GM13976 (cell line): ENCODE results near the gene PUS1.

ENCODE experiments used
- DNase-seq: peaks from one replicate; pipeline ENCODE4 v3.0.0; 2012; ENCODE audit warnings: low spot score
- CTCF ChIP-seq: IDR thresholded peaks from 2 replicates; pipeline ENCODE4 v1.5.1; 2012; ENCODE audit warnings: borderline replicate concordance, mild to moderate bottlenecking; ENCODE audit not compliant: insufficient read depth; ENCODE audit errors: extremely low read depth, missing control alignments, control extremely low read depth
- in situ Hi-C: fragments of 300-500 bp; cut with MboI; formaldehyde crosslinking; loops from one replicate; pipeline ENCODE4 v1.12.0; 2022; ENCODE audit warnings: low sequenced_read_pairs, mixed read lengths, inconsistent platforms; ENCODE audit not compliant: unreplicated experiment

The PUS1 gene

GRCh38 chr12:131908092-131909080, 20.7 kb upstream of the PUS1 start:
- no peak for TF ChIP-seq CTCF
- DNase-seq: no peak
- in situ Hi-C loops: no loop called here

- no peak for TF ChIP-seq CTCF
- in situ Hi-C loops: no loop called here
- no peak for DNase-seq
Measured at GRCh38 chr12:131909081-131909751, 19.9 kb upstream of the PUS1 start.

- DNase-seq: no peak
- TF ChIP-seq CTCF: no peak
- in situ Hi-C loops: no loop called here
Measured at GRCh38 chr12:131909752-131910219, 19.3 kb upstream of the PUS1 start.

- in situ Hi-C loops: no loop called here
- no peak for DNase-seq
- TF ChIP-seq CTCF: no peak
Measured at GRCh38 chr12:131910302-131911027, 18.6 kb upstream of the PUS1 start.

- in situ Hi-C loops: no loop called here
- DNase-seq: no peak
- TF ChIP-seq CTCF: no peak
Measured at GRCh38 chr12:131911028-131911650, 17.9 kb upstream of the PUS1 start.
